Neural progenitor cell (in vitro differentiated cells): ENCODE results near the gene SLC39A2. TPM values are rescaled to one million over a fixed set of nuclear protein-coding genes. Genes with fewer than 3 reads are reported as not detected.
A peak's percentile ranks its signal among the peaks of the same experiment; 100 is the strongest.

ENCODE experiments used
- DNase-seq: peaks from one replicate; pipeline ENCODE4 v3.0.0-alpha.2; 2016; ENCODE audit warnings: low spot score
- H2AFZ ChIP-seq: fragments of 200-600 bp; sonication (generic); replicated peaks from 2 replicates; pipeline ENCODE4 v1.6.1; 2016; ENCODE audit warnings: antibody characterized with exemption
- H3F3A ChIP-seq: fragments of 200-600 bp; sonication (generic); 2 replicates; pipeline ENCODE4 v1.6.1; 2016; ENCODE audit warnings: antibody characterized with exemption, low read depth
- H3K27ac ChIP-seq: fragments of 200-600 bp; sonication (generic); 2 replicates; pipeline ENCODE4 v1.5.1; 2016; ENCODE audit warnings: mild to moderate bottlenecking
- H3K27me3 ChIP-seq: fragments of 200-600 bp; sonication (generic); 2 replicates; pipeline ENCODE4 v1.6.1; 2016; ENCODE audit warnings: mild to moderate bottlenecking, moderate library complexity
- H3K36me3 ChIP-seq: fragments of 200-600 bp; sonication (generic); 2 replicates; pipeline ENCODE4 v1.5.1; 2016
- H3K4me1 ChIP-seq: fragments of 200-600 bp; sonication (generic); 2 replicates; pipeline ENCODE4 v1.6.1; 2016; ENCODE audit warnings: mixed run types
- H3K4me2 ChIP-seq: fragments of 200-600 bp; sonication (generic); 2 replicates; pipeline ENCODE4 v1.6.1; 2016
- H3K4me3 ChIP-seq: fragments of 200-600 bp; sonication (generic); 2 replicates; pipeline ENCODE4 v1.5.1; 2016
- H3K79me2 ChIP-seq: fragments of 200-600 bp; sonication (generic); 2 replicates; pipeline ENCODE4 v1.6.1; 2016; ENCODE audit warnings: low read depth
- H3K9ac ChIP-seq: fragments of 200-600 bp; sonication (generic); 2 replicates; pipeline ENCODE4 v1.6.1; 2016
- H3K9me3 ChIP-seq: fragments of 200-600 bp; sonication (generic); 2 replicates; pipeline ENCODE4 v1.5.1; 2016; ENCODE audit warnings: low read depth
- H4K20me1 ChIP-seq: fragments of 200-600 bp; sonication (generic); 2 replicates; pipeline ENCODE4 v1.6.1; 2016; ENCODE audit warnings: low read depth
- H3K27ac Mint-ChIP-seq: 3 replicates; pipeline ENCODE4 v1.8.0; 2021; ENCODE audit warnings: mixed read lengths
- H3K27me3 Mint-ChIP-seq: 2 replicates; pipeline ENCODE4 v1.8.0; 2022; ENCODE audit warnings: low read depth, mild to moderate bottlenecking, inconsistent platforms, moderate library complexity, mixed read lengths; ENCODE audit not compliant: insufficient read depth
- H3K36me3 Mint-ChIP-seq: 3 replicates; pipeline ENCODE4 v1.8.0; 2021; ENCODE audit warnings: mixed read lengths
- H3K4me1 Mint-ChIP-seq: 3 replicates; pipeline ENCODE4 v1.8.0; 2021; ENCODE audit warnings: mixed read lengths
- H3K4me3 Mint-ChIP-seq: 3 replicates; pipeline ENCODE4 v1.8.0; 2021; ENCODE audit warnings: mild to moderate bottlenecking, moderate library complexity, mixed read lengths
- H3K9me3 Mint-ChIP-seq: 3 replicates; pipeline ENCODE4 v1.8.0; 2020; ENCODE audit warnings: mixed read lengths
- EZH2 ChIP-seq: fragments of 200-600 bp; sonication (generic); IDR thresholded peaks from 2 replicates; pipeline ENCODE4 v1.6.1; 2017; ENCODE audit warnings: antibody characterized with exemption, mild to moderate bottlenecking, moderate library complexity
- EZH2phosphoT487 ChIP-seq: fragments of 200-600 bp; sonication (generic); IDR thresholded peaks from 2 replicates; pipeline ENCODE4 v1.6.1; 2017; ENCODE audit warnings: antibody characterized with exemption
- total RNA-seq: library from RNA; depleted of rRNA; stranded (reverse); fragments of >200 nt; gene quantifications from 2 replicates; pipeline ENCODE4 v1.2.3, GENCODE V29; 2015; ENCODE audit warnings: low replicate concordance
- TF ChIP-seq, protein P1 (sequence below): fragments of 200-600 bp; sonication (generic); IDR thresholded peaks from 2 replicates; pipeline ENCODE4 v1.5.1; 2017; ENCODE audit warnings: antibody characterized with exemption, mild to moderate bottlenecking

SLC39A2 gene
- total RNA-seq, 1 donor from 2014 or later, result not detected

- H3K4me3 Mint-ChIP-seq, result peak within 1 kb of the TSS; percentile 92
- peak within 1 kb of the TSS; percentile 91 for H3K27ac Mint-ChIP-seq
Observed at GRCh38 chr14:20989787-20990600, 9.1 kb upstream of the SLC39A2 start, which contains the start of gene METTL17. TSS of gene METTL17 (plus strand) at chr14:20989980. CDS start at chr14:20990003, 23 bp downstream.

DNA sequence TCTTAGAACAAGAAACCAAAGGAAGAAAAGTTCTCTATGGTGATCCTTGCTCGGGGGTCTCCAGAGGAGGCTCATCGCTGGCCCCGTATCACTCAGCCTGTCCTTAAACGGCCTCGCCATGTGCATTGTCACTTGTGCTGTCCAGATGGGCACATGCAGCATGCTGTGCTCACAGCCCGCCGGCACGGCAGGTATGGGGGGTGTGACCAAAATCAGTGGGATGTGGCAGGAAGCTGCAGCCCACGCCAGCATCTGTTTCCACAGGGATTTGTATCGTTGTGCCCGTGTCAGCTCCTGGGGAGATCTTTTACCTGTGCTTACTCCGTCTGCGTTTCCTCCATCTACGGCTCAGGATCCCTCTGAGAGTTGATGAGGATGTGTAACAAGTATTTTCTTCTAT is 2.6 kb upstream of the SLC39A2 start:
- no peak for DNase-seq
- peaks cover 20% of the 10 kb centered on the region for H3K4me1 Mint-ChIP-seq
- Histone ChIP-seq H3F3A (peaks cover 11% of the 10 kb centered on the region), H3K27ac (no peak overlapping the region), H3K4me2 (no peak overlapping the region), H3K36me3 (peaks cover 3% of the 10 kb centered on the region), H3K9ac (no peak overlapping the region), H3K79me2 (peaks cover 13% of the 10 kb centered on the region), H2AFZ (no peak overlapping the region), H3K27me3 (no peaks in the 10 kb centered on the region), H3K4me1 (peaks cover 3% of the 10 kb centered on the region), H3K4me3 (no peak overlapping the region), H4K20me1 (no peaks in the 10 kb centered on the region), H3K9me3 (no peaks in the 10 kb centered on the region)
- H3K9me3 Mint-ChIP-seq, result no peaks in the 10 kb centered on the region
- peaks cover 28% of the 10 kb centered on the region for H3K36me3 Mint-ChIP-seq
- no peaks in the 10 kb centered on the region for H3K27me3 Mint-ChIP-seq
- H3K27ac Mint-ChIP-seq, result no peak overlapping the region
- TF ChIP-seq, protein P1, sequence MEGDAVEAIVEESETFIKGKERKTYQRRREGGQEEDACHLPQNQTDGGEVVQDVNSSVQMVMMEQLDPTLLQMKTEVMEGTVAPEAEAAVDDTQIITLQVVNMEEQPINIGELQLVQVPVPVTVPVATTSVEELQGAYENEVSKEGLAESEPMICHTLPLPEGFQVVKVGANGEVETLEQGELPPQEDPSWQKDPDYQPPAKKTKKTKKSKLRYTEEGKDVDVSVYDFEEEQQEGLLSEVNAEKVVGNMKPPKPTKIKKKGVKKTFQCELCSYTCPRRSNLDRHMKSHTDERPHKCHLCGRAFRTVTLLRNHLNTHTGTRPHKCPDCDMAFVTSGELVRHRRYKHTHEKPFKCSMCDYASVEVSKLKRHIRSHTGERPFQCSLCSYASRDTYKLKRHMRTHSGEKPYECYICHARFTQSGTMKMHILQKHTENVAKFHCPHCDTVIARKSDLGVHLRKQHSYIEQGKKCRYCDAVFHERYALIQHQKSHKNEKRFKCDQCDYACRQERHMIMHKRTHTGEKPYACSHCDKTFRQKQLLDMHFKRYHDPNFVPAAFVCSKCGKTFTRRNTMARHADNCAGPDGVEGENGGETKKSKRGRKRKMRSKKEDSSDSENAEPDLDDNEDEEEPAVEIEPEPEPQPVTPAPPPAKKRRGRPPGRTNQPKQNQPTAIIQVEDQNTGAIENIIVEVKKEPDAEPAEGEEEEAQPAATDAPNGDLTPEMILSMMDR, result no peak
- TF ChIP-seq EZH2 (no peak), EZH2phosphoT487 (no peak)
- H3K4me3 Mint-ChIP-seq, result no peak overlapping the region

More at GRCh38 chr14:20989787-20990600, 9.1 kb upstream of the SLC39A2 start, which contains the start of gene METTL17:
- no peaks in the 10 kb centered on the region for H3K9me3 ChIP-seq
- peak within 1 kb of the TSS; percentile 63 for H3K9ac ChIP-seq
- H3K36me3 Mint-ChIP-seq, result peaks cover 19% of the 10 kb centered on the region
- H3K4me1 Mint-ChIP-seq, result peaks cover 12% of the 10 kb centered on the region
- peak within 1 kb of the TSS; percentile 86 for H3K4me2 ChIP-seq
- H3K9me3 Mint-ChIP-seq, result peaks cover 3% of the 10 kb centered on the region
- H3K27me3 ChIP-seq, result peaks cover 6% of the 10 kb centered on the region
- H3K79me2 ChIP-seq, result peaks cover 29% of the 10 kb centered on the region
- peaks cover 3% of the 10 kb centered on the region for H3K36me3 ChIP-seq
- H2AFZ ChIP-seq, result peak within 1 kb of the TSS; percentile 93
- peak; percentile 67 for TF ChIP-seq EZH2
- peak; percentile 37 for TF ChIP-seq EZH2phosphoT487
- TF ChIP-seq, protein P1, result peak; percentile 55
- H3K4me3 ChIP-seq, result peak within 1 kb of the TSS; percentile 87
- DNase-seq, result peak; percentile 96
- peak within 1 kb of the TSS; percentile 48 for H3K27ac ChIP-seq
- H3K27me3 Mint-ChIP-seq, result no peaks in the 10 kb centered on the region
- peaks cover 19% of the 10 kb centered on the region for H3F3A ChIP-seq
- no peaks in the 10 kb centered on the region for H4K20me1 ChIP-seq
- peaks cover 15% of the 10 kb centered on the region for H3K4me1 ChIP-seq

- Histone ChIP-seq H2AFZ (no peak overlapping the region), H3K36me3 (peaks cover 3% of the 10 kb centered on the region), H3K4me2 (no peak overlapping the region), H3F3A (peaks cover 11% of the 10 kb centered on the region), H4K20me1 (no peaks in the 10 kb centered on the region), H3K4me1 (peaks cover 2% of the 10 kb centered on the region), H3K9ac (no peak overlapping the region), H3K27ac (no peak overlapping the region), H3K9me3 (no peaks in the 10 kb centered on the region), H3K27me3 (no peaks in the 10 kb centered on the region), H3K79me2 (peaks cover 7% of the 10 kb centered on the region), H3K4me3 (no peak overlapping the region)
- peaks cover 17% of the 10 kb centered on the region for H3K4me1 Mint-ChIP-seq
- no peaks in the 10 kb centered on the region for H3K9me3 Mint-ChIP-seq
- TF ChIP-seq, protein P1, result no peak
- TF ChIP-seq EZH2phosphoT487, result no peak
- TF ChIP-seq EZH2, result no peak
- H3K27ac Mint-ChIP-seq, result no peak overlapping the region
- no peaks in the 10 kb centered on the region for H3K27me3 Mint-ChIP-seq
- no peak overlapping the region for H3K4me3 Mint-ChIP-seq
- H3K36me3 Mint-ChIP-seq, result peaks cover 24% of the 10 kb centered on the region
- no peak for DNase-seq
Observed at GRCh38 chr14:20997115-20997514, 2.0 kb upstream of the SLC39A2 start.
